Liver (tissue), 3 donors: ENCODE measurements around the gene LRRC74A.

Experiments
- CTCF ChIP-seq: fragments of 150-350 bp; IDR thresholded peaks from 2 replicates; pipeline ENCODE4 v1.5.1; 2017; ENCODE audit warnings: improper control_type of control experiment, low read depth, low read length; ENCODE audit not compliant: missing input control
- GABPA ChIP-seq, 2 donors: IDR thresholded peaks in 1 of 2; conservative IDR thresholded peaks in 1 of 2; 2 replicates each; pipeline ENCODE4 v1.6.1; 2016; ENCODE audit warnings: antibody characterized with exemption in 2 of 2, mild to moderate bottlenecking in 1 of 2, moderate library complexity in 1 of 2
- HNF4A ChIP-seq, 2 donors: conservative IDR thresholded peaks; 2 replicates each; pipeline ENCODE4 v1.6.1; 2016; ENCODE audit warnings: antibody characterized with exemption in 2 of 2, mild to moderate bottlenecking in 2 of 2
- JUND ChIP-seq, 2 donors: IDR thresholded peaks; 2 replicates each; pipeline ENCODE4 v1.6.1; 2016; ENCODE audit warnings: antibody characterized with exemption in 2 of 2
- MAX ChIP-seq: IDR thresholded peaks from 2 replicates; pipeline ENCODE4 v1.6.1; 2016; ENCODE audit warnings: antibody characterized with exemption
- RAD21 ChIP-seq, 2 donors: IDR thresholded peaks; 2 replicates each; pipeline ENCODE4 v1.6.1; 2016; ENCODE audit warnings: antibody characterized with exemption in 2 of 2, mild to moderate bottlenecking in 2 of 2
- REST ChIP-seq: IDR thresholded peaks from 2 replicates; pipeline ENCODE4 v1.6.1; 2016; ENCODE audit warnings: antibody characterized with exemption, mild to moderate bottlenecking
- YY1 ChIP-seq: IDR thresholded peaks from 2 replicates; pipeline ENCODE4 v1.6.1; 2016; ENCODE audit warnings: antibody characterized with exemption, mild to moderate bottlenecking
- ZBTB33 ChIP-seq: IDR thresholded peaks from 2 replicates; pipeline ENCODE4 v1.6.1; 2016; ENCODE audit warnings: antibody characterized with exemption
- TF ChIP-seq, protein P1 (sequence below): IDR thresholded peaks from 2 replicates; pipeline ENCODE4 v1.6.1; 2016; ENCODE audit warnings: antibody characterized with exemption
- donor health status: healthy.
- donor health status: healthy.

DNA sequence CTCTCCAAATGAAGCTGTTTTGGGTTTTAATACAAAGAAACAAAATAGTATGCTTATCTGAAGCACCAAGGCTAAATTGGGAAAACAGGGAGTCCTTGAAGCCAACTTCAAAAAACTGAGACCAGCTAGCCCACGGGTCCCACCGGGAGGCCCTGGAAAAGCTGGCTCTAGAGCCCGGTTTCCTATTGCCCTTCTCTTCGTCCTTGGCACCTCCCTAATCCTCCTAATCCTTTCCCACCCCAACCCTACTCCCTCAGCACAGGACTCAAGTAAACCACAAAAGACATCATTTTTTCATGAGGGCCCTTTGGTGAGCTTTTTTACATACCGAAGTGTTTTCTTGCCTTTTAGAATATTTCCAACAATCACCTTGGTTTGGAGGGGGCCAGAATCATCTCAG lies 11.3 kb downstream of the LRRC74A start:
- TF ChIP-seq CTCF (no peak), YY1 (no peak), JUND (IDR thresholded peaks at IDR 0.05) (no peak), RAD21 (IDR thresholded peaks at IDR 0.05) (no peak), ZBTB33 (no peak), HNF4A (conservative IDR thresholded peaks at IDR 0.05) (no peak), REST (no peak), MAX (no peak), GABPA (IDR thresholded peaks at IDR 0.05 in 1 of 2, conservative IDR thresholded peaks at IDR 0.05 in 1 of 2) (no peak)
- TF ChIP-seq, protein P1, sequence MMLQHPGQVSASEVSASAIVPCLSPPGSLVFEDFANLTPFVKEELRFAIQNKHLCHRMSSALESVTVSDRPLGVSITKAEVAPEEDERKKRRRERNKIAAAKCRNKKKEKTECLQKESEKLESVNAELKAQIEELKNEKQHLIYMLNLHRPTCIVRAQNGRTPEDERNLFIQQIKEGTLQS, result no peak
